H9 (cell line): ENCODE results near the gene TTC28. TPM values are rescaled to one million over a fixed set of nuclear protein-coding genes. Genes with fewer than 3 reads are reported as not detected.

ENCODE experiments used
- DNase-seq: peaks from one replicate; pipeline ENCODE4 v3.0.0-alpha.2; 2017
- H2AFZ ChIP-seq: one replicate; pipeline ENCODE4 v1.6.1; 2013; ENCODE audit warnings: mild to moderate bottlenecking, low read length, control low read depth, moderate library complexity
- H2AK5ac ChIP-seq: 2 replicates; pipeline ENCODE4 v1.6.1; 2013; ENCODE audit warnings: low read length, control low read depth, mixed read lengths; ENCODE audit not compliant: insufficient read length
- H2BK120ac ChIP-seq: one replicate; pipeline ENCODE4 v1.6.1; 2013; ENCODE audit warnings: low read depth, mild to moderate bottlenecking, low read length, control low read depth, inconsistent platforms; ENCODE audit not compliant: poor library complexity, severe bottlenecking
- H2BK12ac ChIP-seq: 2 replicates; pipeline ENCODE4 v1.6.1; 2013; ENCODE audit warnings: low read length, control low read depth, mixed read lengths, low read depth; ENCODE audit not compliant: insufficient read length
- H2BK15ac ChIP-seq: 2 replicates; pipeline ENCODE4 v1.6.1; 2013; ENCODE audit warnings: low read depth, low read length, control low read depth
- H2BK20ac ChIP-seq: one replicate; pipeline ENCODE4 v1.6.1; 2013; ENCODE audit warnings: low read depth, mild to moderate bottlenecking, low read length, control low read depth, inconsistent platforms; ENCODE audit not compliant: poor library complexity, severe bottlenecking
- H2BK5ac ChIP-seq: 2 replicates; pipeline ENCODE4 v1.6.1; 2013; ENCODE audit warnings: low read length, control low read depth, mixed read lengths; ENCODE audit not compliant: insufficient read length
- H3K14ac ChIP-seq: 2 replicates; pipeline ENCODE4 v1.6.1; 2013; ENCODE audit warnings: low read length, control low read depth; ENCODE audit not compliant: insufficient read depth
- H3K18ac ChIP-seq: 2 replicates; pipeline ENCODE4 v1.6.1; 2013; ENCODE audit warnings: low read depth, mild to moderate bottlenecking, mixed read lengths, low read length, control low read depth; ENCODE audit not compliant: insufficient read length
- H3K23ac ChIP-seq: 2 replicates; pipeline ENCODE4 v1.6.1; 2013; ENCODE audit warnings: low read length, control low read depth, mixed read lengths, low read depth; ENCODE audit not compliant: insufficient read length
- H3K23me2 ChIP-seq: 2 replicates; pipeline ENCODE4 v1.6.1; 2013; ENCODE audit warnings: low read depth, mild to moderate bottlenecking, mixed read lengths, low read length, control low read depth; ENCODE audit not compliant: insufficient read length, poor library complexity, severe bottlenecking
- H3K27ac ChIP-seq: 2 replicates; pipeline ENCODE4 v1.5.1; 2013; ENCODE audit warnings: low read length, control low read depth, mixed read lengths, low read depth; ENCODE audit not compliant: insufficient read length
- H3K27me3 ChIP-seq: 2 replicates; pipeline ENCODE4 v1.6.1; 2013; ENCODE audit warnings: low read length, control low read depth, inconsistent platforms; ENCODE audit not compliant: insufficient read depth
- H3K4ac ChIP-seq: 2 replicates; pipeline ENCODE4 v1.6.1; 2013; ENCODE audit warnings: low read depth, mild to moderate bottlenecking, control low read depth, inconsistent platforms, low read length, moderate library complexity
- H3K4me1 ChIP-seq: 2 replicates; pipeline ENCODE4 v1.6.1; 2013; ENCODE audit warnings: low read length, control low read depth, inconsistent platforms; ENCODE audit not compliant: insufficient read depth
- H3K4me2 ChIP-seq: 2 replicates; pipeline ENCODE4 v1.6.1; 2013; ENCODE audit warnings: low read length, control low read depth, mixed read lengths; ENCODE audit not compliant: insufficient read length, insufficient read depth
- H3K56ac ChIP-seq: 2 replicates; pipeline ENCODE4 v1.6.1; 2013; ENCODE audit warnings: low read depth, mild to moderate bottlenecking, mixed read lengths, low read length, control low read depth; ENCODE audit not compliant: insufficient read length
- H3K79me1 ChIP-seq: 2 replicates; pipeline ENCODE4 v1.6.1; 2013; ENCODE audit warnings: low read depth, mild to moderate bottlenecking, moderate library complexity, low read length, control low read depth, inconsistent platforms; ENCODE audit not compliant: insufficient read depth, poor library complexity, severe bottlenecking
- H3K79me2 ChIP-seq: 2 replicates; pipeline ENCODE4 v1.6.1; 2013; ENCODE audit warnings: low read length, control low read depth, inconsistent platforms; ENCODE audit not compliant: insufficient read depth
- H3K9ac ChIP-seq: 2 replicates; pipeline ENCODE4 v1.6.1; 2013; ENCODE audit warnings: low read length, control low read depth, mixed read lengths; ENCODE audit not compliant: insufficient read length; ENCODE audit errors: extremely low read depth
- H3K9me3 ChIP-seq: one replicate; pipeline ENCODE4 v1.6.1; 2013; ENCODE audit warnings: low read depth, low read length, inconsistent platforms; ENCODE audit not compliant: control insufficient read depth
- H3T11ph ChIP-seq: one replicate; pipeline ENCODE4 v1.6.1; 2013; ENCODE audit warnings: mild to moderate bottlenecking, low read length, control low read depth, inconsistent platforms
- H4K20me1 ChIP-seq: one replicate; pipeline ENCODE4 v1.6.1; 2013; ENCODE audit not compliant: control insufficient read depth, insufficient read length, insufficient read depth
- H4K5ac ChIP-seq: 2 replicates; pipeline ENCODE4 v1.6.1; 2013; ENCODE audit warnings: low read depth, mild to moderate bottlenecking, mixed read lengths, low read length, control low read depth; ENCODE audit not compliant: insufficient read length
- H4K8ac ChIP-seq: replicated peaks from 2 replicates; pipeline ENCODE4 v1.6.1; 2013; ENCODE audit warnings: low read length, control low read depth, mixed read lengths, low read depth; ENCODE audit not compliant: insufficient read length
- H4K91ac ChIP-seq: 2 replicates; pipeline ENCODE4 v1.6.1; 2013; ENCODE audit warnings: low read depth, mild to moderate bottlenecking, moderate library complexity, mixed read lengths, low read length, control low read depth; ENCODE audit not compliant: insufficient read length
- H3K27ac Mint-ChIP-seq, 3 experiments: 2 replicates in 2 of 3; 3 replicates in 1 of 3; pipeline ENCODE4 v1.8.0; 2020 to 2021; ENCODE audit warnings: mixed read lengths in 3 of 3, mild to moderate bottlenecking in 1 of 3, moderate library complexity in 1 of 3
- H3K27me3 Mint-ChIP-seq: 2 replicates; pipeline ENCODE4 v1.8.0; 2021; ENCODE audit warnings: low read depth, mild to moderate bottlenecking, moderate library complexity, mixed read lengths
- H3K36me3 Mint-ChIP-seq, 3 experiments: 2 replicates in 2 of 3; 3 replicates in 1 of 3; pipeline ENCODE4 v1.8.0; 2020 to 2021; ENCODE audit warnings: low read depth in 3 of 3, mixed read lengths in 3 of 3; ENCODE audit not compliant: insufficient read depth in 1 of 3
- H3K4me1 Mint-ChIP-seq, 2 experiments: 2 replicates each; pipeline ENCODE4 v1.8.0; 2020; ENCODE audit warnings: mixed read lengths in 2 of 2
- H3K4me3 Mint-ChIP-seq, 2 experiments: 2 replicates in 1 of 2; 3 replicates in 1 of 2; pipeline ENCODE4 v1.8.0; 2020 to 2021; ENCODE audit warnings: mild to moderate bottlenecking in 2 of 2, mixed read lengths in 2 of 2, moderate library complexity in 1 of 2
- H3K9me3 Mint-ChIP-seq, 2 experiments: 2 replicates in 1 of 2; 3 replicates in 1 of 2; pipeline ENCODE4 v1.8.0; 2020; ENCODE audit warnings: mild to moderate bottlenecking in 2 of 2, mixed read lengths in 2 of 2, moderate library complexity in 1 of 2
- WGBS: extraction: QIAGEN DNeasy Blood & Tissue Kit; methylation state at CpG from one replicate; pipeline ENCODE4 v1.1.7; 2013; ENCODE audit warnings: missing lambda C conversion rate, low lambda C conversion rate, mixed read lengths; ENCODE audit not compliant: insufficient read length; ENCODE audit errors: extremely low coverage; 5-methylcytosine and 5-hydroxymethylcytosine counted together
- total RNA-seq: library from RNA; stranded (reverse); gene quantifications from 2 replicates; pipeline ENCODE4 v1.2.1, GENCODE V29; 2021
- TF ChIP-seq, protein P1 (sequence below): fragments of 200-600 bp; sonication (generic); conservative IDR thresholded peaks from 3 replicates; pipeline ENCODE4 v1.8.0; 2021; ENCODE audit warnings: antibody characterized with exemption, mild to moderate bottlenecking

Gene TTC28
- total RNA-seq, 1 experiment from 2014 or later, result 13.6 TPM

- DNase-seq, result no peak
- no peaks in the 10 kb centered on the region for H3K36me3 Mint-ChIP-seq
- H3K79me2 ChIP-seq, result no peaks in the 10 kb centered on the region
- H3K56ac ChIP-seq, result no peak overlapping the region
- H2BK15ac ChIP-seq, result no peak overlapping the region
- TF ChIP-seq, protein P1, sequence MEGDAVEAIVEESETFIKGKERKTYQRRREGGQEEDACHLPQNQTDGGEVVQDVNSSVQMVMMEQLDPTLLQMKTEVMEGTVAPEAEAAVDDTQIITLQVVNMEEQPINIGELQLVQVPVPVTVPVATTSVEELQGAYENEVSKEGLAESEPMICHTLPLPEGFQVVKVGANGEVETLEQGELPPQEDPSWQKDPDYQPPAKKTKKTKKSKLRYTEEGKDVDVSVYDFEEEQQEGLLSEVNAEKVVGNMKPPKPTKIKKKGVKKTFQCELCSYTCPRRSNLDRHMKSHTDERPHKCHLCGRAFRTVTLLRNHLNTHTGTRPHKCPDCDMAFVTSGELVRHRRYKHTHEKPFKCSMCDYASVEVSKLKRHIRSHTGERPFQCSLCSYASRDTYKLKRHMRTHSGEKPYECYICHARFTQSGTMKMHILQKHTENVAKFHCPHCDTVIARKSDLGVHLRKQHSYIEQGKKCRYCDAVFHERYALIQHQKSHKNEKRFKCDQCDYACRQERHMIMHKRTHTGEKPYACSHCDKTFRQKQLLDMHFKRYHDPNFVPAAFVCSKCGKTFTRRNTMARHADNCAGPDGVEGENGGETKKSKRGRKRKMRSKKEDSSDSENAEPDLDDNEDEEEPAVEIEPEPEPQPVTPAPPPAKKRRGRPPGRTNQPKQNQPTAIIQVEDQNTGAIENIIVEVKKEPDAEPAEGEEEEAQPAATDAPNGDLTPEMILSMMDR, result no peak
- H4K8ac ChIP-seq, result no peak overlapping the region
- H3K4ac ChIP-seq, result no peak overlapping the region
- no CpG with 5 or more reads among the region's 2 CpGs for WGBS
- H4K20me1 ChIP-seq, result no peaks in the 10 kb centered on the region
- H2BK5ac ChIP-seq, result no peak overlapping the region
- H2BK12ac ChIP-seq, result no peak overlapping the region
- no peaks in the 10 kb centered on the region for H3K9me3 ChIP-seq
- H3K27ac ChIP-seq, result no peak overlapping the region
- no peak overlapping the region for H3T11ph ChIP-seq
- no peaks in the 10 kb centered on the region for H3K23me2 ChIP-seq
- no peak overlapping the region for H3K14ac ChIP-seq
- H2AK5ac ChIP-seq, result no peak overlapping the region
- no peak overlapping the region for H3K27ac Mint-ChIP-seq
- H4K5ac ChIP-seq, result no peak overlapping the region
- no peaks in the 10 kb centered on the region; the same call in 1 of the 2 replicates for H3K4me1 ChIP-seq
- peaks cover 8 to 15% of the 10 kb centered on the region in 2 experiments for H3K4me1 Mint-ChIP-seq
- H3K9me3 Mint-ChIP-seq, result no peaks in the 10 kb centered on the region
- H3K4me3 Mint-ChIP-seq, result no peak overlapping the region
- no peaks in the 10 kb centered on the region for H3K27me3 ChIP-seq
- H3K23ac ChIP-seq, result no peak overlapping the region
- H4K91ac ChIP-seq, result no peak overlapping the region
- no peaks in the 10 kb centered on the region for H3K79me1 ChIP-seq
- no peak overlapping the region for H2BK120ac ChIP-seq
- H2AFZ ChIP-seq, result no peak overlapping the region
- H3K27me3 Mint-ChIP-seq, result no peaks in the 10 kb centered on the region
- H3K4me2 ChIP-seq, result no peak overlapping the region
- no peak overlapping the region for H2BK20ac ChIP-seq
- H3K18ac ChIP-seq, result no peak overlapping the region
- H3K9ac ChIP-seq, result no peak overlapping the region
These were observed 197.9 kb downstream of the TTC28 start for GRCh38 chr22:28481725-28482124.
